H1 (cell line): Measurements from ENCODE around the gene NACA. TPM values are rescaled to one million over a fixed set of nuclear protein-coding genes. Genes with fewer than 3 reads are reported as not detected.

Source experiments
- CTCF ChIA-PET: fragments of 300-600 bp; sonication (Branson Sonifier 250); formaldehyde crosslinking; loops from one replicate; lab custom pipeline; 2021; ENCODE audit not compliant: partially characterized antibody; lab: Charles Lee
- POLR2A ChIA-PET: fragments of 300-600 bp; sonication (Branson Sonifier 250); formaldehyde crosslinking; loops from one replicate; lab custom pipeline; 2021; ENCODE audit warnings: inconsistent platforms; ENCODE audit not compliant: partially characterized antibody; lab: Charles Lee
- DNase-seq, 2 experiments: peaks; one replicate each; pipeline versions ENCODE4 v3.0.0 to v3.0.0-alpha.2; 2010 to 2022; ENCODE audit warnings: low spot score in 2 of 2, low read depth in 1 of 2, mixed read lengths in 1 of 2
- FAIRE-seq: peaks from 2 replicates; lab custom pipeline; 2011; peaks lifted over from hg19 to GRCh38; lab: Jason Lieb, UNC
- H2AFZ ChIP-seq: 2 replicates; pipeline ENCODE4 v1.8.1; 2012; ENCODE audit warnings: low read length, inconsistent platforms
- H2AK5ac ChIP-seq: 2 replicates; pipeline ENCODE4 v1.6.1; 2013; ENCODE audit warnings: low read depth, low read length
- H2BK120ac ChIP-seq: replicated peaks from 2 replicates; pipeline ENCODE3; 2013; ENCODE audit warnings: low read depth, low read length, inconsistent platforms
- H2BK12ac ChIP-seq: 2 replicates; pipeline ENCODE4 v1.6.1; 2013; ENCODE audit warnings: low read depth, low read length
- H2BK15ac ChIP-seq: 2 replicates; pipeline ENCODE4 v1.6.1; 2013; ENCODE audit warnings: low read length
- H2BK20ac ChIP-seq: 2 replicates; pipeline ENCODE4 v1.6.1; 2013; ENCODE audit warnings: low read length
- H2BK5ac ChIP-seq: 2 replicates; pipeline ENCODE4 v1.6.1; 2013; ENCODE audit warnings: low read depth, low read length
- H3K14ac ChIP-seq: 2 replicates; pipeline ENCODE4 v1.6.1; 2013; ENCODE audit warnings: inconsistent platforms; ENCODE audit not compliant: insufficient read length
- H3K18ac ChIP-seq: 2 replicates; pipeline ENCODE4 v1.6.1; 2013; ENCODE audit warnings: low read length; ENCODE audit errors: extremely low read depth
- H3K23ac ChIP-seq: 2 replicates; pipeline ENCODE4 v1.6.1; 2013; ENCODE audit warnings: inconsistent platforms; ENCODE audit not compliant: insufficient read length
- H3K23me2 ChIP-seq: 2 replicates; pipeline ENCODE4 v1.6.1; 2013; ENCODE audit warnings: low read depth, low read length
- H3K27ac ChIP-seq: 2 replicates; pipeline ENCODE4 v1.6.1; 2011; ENCODE audit warnings: low read depth, low read length, inconsistent platforms
- H3K27me3 ChIP-seq, 4 experiments: replicated peaks in 1 of 4; 1 replicate in 1 of 4; 2 replicates in 3 of 4; pipeline versions ENCODE4 v1.6.1 to v1.8.1; 2011 to 2013; ENCODE audit warnings: low read length in 3 of 4, mild to moderate bottlenecking in 3 of 4, inconsistent platforms in 2 of 4, mixed read lengths in 2 of 4, moderate library complexity in 1 of 4; ENCODE audit not compliant: control insufficient read depth in 3 of 4, insufficient read depth in 3 of 4; ENCODE audit errors: extremely low read depth in 1 of 4
- H3K36me3 ChIP-seq, 4 experiments: 2 replicates each; pipeline versions ENCODE4 v1.6.1 to v1.8.1; 2011 to 2013; ENCODE audit warnings: mild to moderate bottlenecking in 4 of 4, low read length in 3 of 4, moderate library complexity in 2 of 4, control low read depth in 1 of 4, inconsistent platforms in 1 of 4; ENCODE audit not compliant: insufficient read depth in 4 of 4, control insufficient read depth in 2 of 4
- H3K4ac ChIP-seq: replicated peaks from 2 replicates; pipeline ENCODE3; 2013; ENCODE audit warnings: low read length, low read depth, mixed read lengths, inconsistent platforms; ENCODE audit not compliant: insufficient read length
- H3K4me1 ChIP-seq, 4 experiments: replicated peaks in 1 of 4; 1 replicate in 1 of 4; 2 replicates in 3 of 4; pipeline versions ENCODE4 v1.6.1 to v1.8.1; 2011 to 2013; ENCODE audit warnings: low read length in 3 of 4, inconsistent platforms in 2 of 4, mixed read lengths in 1 of 4; ENCODE audit not compliant: insufficient read depth in 4 of 4, control insufficient read depth in 3 of 4
- H3K4me2 ChIP-seq, 2 experiments: 2 replicates each; pipeline versions ENCODE4 v1.6.1 to v1.8.1; 2011 to 2013; ENCODE audit warnings: low read depth in 2 of 2, low read length in 2 of 2, control low read depth in 1 of 2, inconsistent platforms in 1 of 2, mild to moderate bottlenecking in 1 of 2; ENCODE audit not compliant: insufficient read depth in 1 of 2
- H3K4me3 ChIP-seq, 4 experiments: fragments of 200-600, 300-600 bp in 1 of 4; sonication (generic), shearing (Covaris generic), sonication (Bioruptor Twin) in 1 of 4; 2 replicates each; pipeline versions ENCODE4 v1.5.1 to v1.8.1; 2011 to 2016; ENCODE audit warnings: low read length in 4 of 4, low read depth in 3 of 4, control low read depth in 2 of 4, inconsistent platforms in 2 of 4, mild to moderate bottlenecking in 2 of 4, mixed read lengths in 1 of 4, moderate library complexity in 1 of 4; ENCODE audit not compliant: insufficient read depth in 2 of 4; ENCODE audit errors: extremely low read depth in 1 of 4
- H3K56ac ChIP-seq: replicated peaks from 2 replicates; pipeline ENCODE3; 2013; ENCODE audit warnings: low read depth, mild to moderate bottlenecking, mixed read lengths, low read length, inconsistent platforms; ENCODE audit not compliant: insufficient read length
- H3K79me1 ChIP-seq: 2 replicates; pipeline ENCODE4 v1.6.1; 2013; ENCODE audit warnings: low read depth, low read length, control low read depth
- H3K79me2 ChIP-seq, 2 experiments: 2 replicates each; pipeline versions ENCODE4 v1.6.1 to v1.8.1; 2012 to 2013; ENCODE audit warnings: low read length in 2 of 2, mild to moderate bottlenecking in 2 of 2, inconsistent platforms in 1 of 2; ENCODE audit not compliant: insufficient read depth in 2 of 2, control insufficient read depth in 1 of 2
- H3K9ac ChIP-seq, 4 experiments: replicated peaks in 1 of 4; 1 replicate in 1 of 4; 2 replicates in 3 of 4; pipeline versions ENCODE4 v1.6.1 to v1.8.1; 2011 to 2013; ENCODE audit warnings: low read depth in 3 of 4, low read length in 3 of 4, control low read depth in 2 of 4, mild to moderate bottlenecking in 2 of 4, moderate library complexity in 2 of 4, inconsistent platforms in 1 of 4; ENCODE audit errors: extremely low read depth in 1 of 4
- H3K9me3 ChIP-seq, 2 experiments: 2 replicates each; pipeline versions ENCODE4 v1.6.1 to v1.8.1; 2012 to 2013; ENCODE audit warnings: mild to moderate bottlenecking in 2 of 2, moderate library complexity in 2 of 2, control low read depth in 1 of 2, inconsistent platforms in 1 of 2, low read depth in 1 of 2, low read length in 1 of 2, mixed read lengths in 1 of 2; ENCODE audit not compliant: insufficient read depth in 2 of 2
- H4K20me1 ChIP-seq, 2 experiments: replicated peaks in 1 of 2; 2 replicates each; pipeline versions ENCODE3 to v1.8.1; 2011 to 2013; ENCODE audit warnings: inconsistent platforms in 2 of 2, low read length in 2 of 2, mild to moderate bottlenecking in 1 of 2; ENCODE audit not compliant: insufficient read depth in 2 of 2, control insufficient read depth in 1 of 2
- H4K5ac ChIP-seq: 2 replicates; pipeline ENCODE4 v1.6.1; 2013; ENCODE audit warnings: low read length, low read depth, mixed read lengths, inconsistent platforms; ENCODE audit not compliant: insufficient read length
- H4K8ac ChIP-seq: 2 replicates; pipeline ENCODE4 v1.8.0; 2013; ENCODE audit warnings: mild to moderate bottlenecking, moderate library complexity, low read length, inconsistent platforms; ENCODE audit not compliant: insufficient read depth; ENCODE audit errors: extremely low read depth
- H4K91ac ChIP-seq: replicated peaks from 2 replicates; pipeline ENCODE3; 2013; ENCODE audit warnings: low read length, mixed read lengths, inconsistent platforms; ENCODE audit not compliant: insufficient read length
- MAX ChIP-seq: IDR thresholded peaks from 2 replicates; pipeline ENCODE4 v1.6.1; 2012; ENCODE audit warnings: inconsistent platforms
- POU5F1 ChIP-seq: IDR thresholded peaks from 2 replicates; pipeline ENCODE4 v1.6.1; 2011; ENCODE audit warnings: low read depth, mild to moderate bottlenecking, low read length, moderate library complexity
- SIRT6 ChIP-seq: IDR thresholded peaks from one replicate; pipeline ENCODE4 v1.7.1; 2012; ENCODE audit warnings: low read length, inconsistent platforms
- SIX5 ChIP-seq: IDR thresholded peaks from 2 replicates; pipeline ENCODE4 v1.6.1; 2011; ENCODE audit warnings: mild to moderate bottlenecking, low read depth, low read length
- TCF12 ChIP-seq: IDR thresholded peaks from 2 replicates; pipeline ENCODE4 v1.6.1; 2011; ENCODE audit warnings: low read depth, mild to moderate bottlenecking, low read length
- TEAD4 ChIP-seq: IDR thresholded peaks from 2 replicates; pipeline ENCODE4 v1.6.1; 2012; ENCODE audit warnings: low read depth, low read length, inconsistent platforms, mixed read lengths
- YY1 ChIP-seq: IDR thresholded peaks from 2 replicates; pipeline ENCODE4 v1.6.1; 2011; ENCODE audit warnings: low read depth, mild to moderate bottlenecking, low read length
- WGBS, 2 experiments: shearing (Covaris generic) in 1 of 2; methylation state at CpG; one replicate each; pipeline versions ENCODE4 v1.1.6 to v1.1.7; 2013 to 2015; ENCODE audit warnings: low lambda C conversion rate in 2 of 2, mixed read lengths in 2 of 2, inconsistent platforms in 1 of 2, low coverage in 1 of 2, missing lambda C conversion rate in 1 of 2; ENCODE audit not compliant: insufficient replicate concordance in 2 of 2, insufficient coverage in 1 of 2, insufficient read length in 1 of 2; ENCODE audit errors: extremely low coverage in 1 of 2, missing lambda C conversion rate in 1 of 2; 5-methylcytosine and 5-hydroxymethylcytosine counted together
- polyA plus RNA-seq, 7 experiments: library from polyadenylated mRNA; depleted of rRNA in 3 of 7; stranded (reverse) in 5 of 7; unstranded in 2 of 7; fragments of >200 nt in 5 of 7; fragments of 200-250 nt in 2 of 7; gene quantifications; 1 replicate in 5 of 7; 2 replicates in 1 of 7; 4 replicates in 1 of 7; pipeline versions ENCODE4 v1.2.1 to v1.2.3, GENCODE V29; 2011 to 2013; ENCODE audit warnings: missing spikeins in 2 of 7, mixed read lengths in 2 of 7
- total RNA-seq: library from RNA; stranded (reverse); fragmentation: NEBNext Ultra II Directional; extraction: Animal tissue kit (Norgen Biotek cat#: 25700); gene quantifications from 2 replicates; pipeline ENCODE4 v1.2.1, GENCODE V29; 2021

Gene NACA
- total and polyA plus RNA-seq, 2 of the 8 experiments (the other 6 are each of a cell fraction or from before 2014, with no cell fraction given), result 511 to 1,063 TPM

GRCh38 chr12:56715798-56716197 lies 9.3 kb downstream of the NACA start:
- H3K27me3 ChIP-seq, result no peaks in the 10 kb centered on the region
- no peak overlapping the region for H3K56ac ChIP-seq
- H4K91ac ChIP-seq, result no peak overlapping the region
- H3K9me3 ChIP-seq, result no peaks in the 10 kb centered on the region
- POLR2A ChIA-PET, result interaction anchor here (1.0 to 52.4 kb wide), 7 partner anchors 17 to 82 kb away, joined by 3 to 1406 read pairs (median 5); partner anchors contain the start of genes ATP5F1B, NACA, PRIM1 and PTGES3
- peak overlapping the region; percentile 68; the same call in 1 of the 2 replicates for H2BK5ac ChIP-seq
- no peak overlapping the region for H3K9ac ChIP-seq
- no peak overlapping the region for H3K27ac ChIP-seq
- H3K23me2 ChIP-seq, result no peaks in the 10 kb centered on the region
- no peak overlapping the region for H2AK5ac ChIP-seq
- H3K36me3 ChIP-seq, result peaks cover 26 to 78% (median 55%) of the 10 kb centered on the region in 4 experiments
- H3K4me3 ChIP-seq, result no peak overlapping the region
- H2BK20ac ChIP-seq, result no peak overlapping the region
- H4K8ac ChIP-seq, result no peak overlapping the region
- no peak overlapping the region for H2BK15ac ChIP-seq
- no peak overlapping the region for H2BK120ac ChIP-seq
- DNase-seq (no peak), FAIRE-seq (no peak)
- no peak overlapping the region for H2AFZ ChIP-seq
- peaks cover 21% of the 10 kb centered on the region for H3K79me1 ChIP-seq
- no peak overlapping the region for H3K23ac ChIP-seq
- H3K4me1 ChIP-seq, result peaks cover 7 to 16% (median 11%) of the 10 kb centered on the region in 4 experiments
- no peak overlapping the region for H4K5ac ChIP-seq
- H3K14ac ChIP-seq, result no peak overlapping the region
- H3K79me2 ChIP-seq, result peaks cover 16 to 48% of the 10 kb centered on the region in 2 experiments
- no peak overlapping the region for H3K4ac ChIP-seq
- CTCF ChIA-PET, result interaction anchor here (1.7 to 2.5 kb wide), 2 partner anchors 9 to 80 kb away, joined by 4 to 10 read pairs; no protein-coding TSS in a partner anchor
- TF ChIP-seq YY1, result no peak
- no peak for TF ChIP-seq TCF12
- no peak for TF ChIP-seq TEAD4
- no peak for TF ChIP-seq POU5F1
- TF ChIP-seq MAX, result no peak
- no peak for TF ChIP-seq SIRT6
- TF ChIP-seq SIX5, result no peak
- 91% methylated on average over 8 of the region's 8 CpGs; no CpG with 5 or more reads in 1 of the 2 experiments for WGBS, 2 experiments
- peaks cover 23 to 34% of the 10 kb centered on the region in 2 experiments for H4K20me1 ChIP-seq
- no peak overlapping the region for H2BK12ac ChIP-seq
- no peak overlapping the region for H3K4me2 ChIP-seq
- H3K18ac ChIP-seq, result no peak overlapping the region
